ENCODE measurements around the gene UBQLN4. TPM values are rescaled to one million over a fixed set of nuclear protein-coding genes. Genes with fewer than 3 reads are reported as not detected.

UBQLN4 gene
- total RNA-seq, 6 experiments from 2014 or later = 19.0 to 25.5 (median 21.0) TPM

GRCh38 chr1:156009404-156009803 is 44.2 kb downstream of the UBQLN4 start:
- Histone ChIP-seq H3K9me3 (no peaks in the 10 kb centered on the region), H3K36me3 (peaks cover 7 to 52% (median 32%) of the 10 kb centered on the region in 4 donors), H3K27me3 (no peaks in the 10 kb centered on the region), H3K4me1 (no peaks in the 10 kb centered on the region), H3K27ac (no peak overlapping the region), H3K4me3 (no peak overlapping the region)
- DNase-seq = no peak
- no peak for ATAC-seq
- TF ChIP-seq CTCF (IDR thresholded peaks at IDR 0.05) = no peak
- no peak for TF ChIP-seq POLR2A (IDR thresholded peaks at IDR 0.05)
- 54% methylated on average over 3 of the region's 3 CpGs for WGBS (ENCODE audit: insufficient coverage, low coverage, low lambda C conversion rate, missing lambda C conversion rate)
- intact Hi-C loops (cut with DNase I) = loop anchor here (10.0 kb wide), 2 partner anchors 45 to 55 kb away; partner anchors contain the start of genes LAMTOR2 (in 1 of the 2), RAB25 (in 1 of the 2) and UBQLN4 (in 1 of the 2)

- H3K4me1 ChIP-seq = peaks cover 0 to 3% (median under 1%) of the 10 kb centered on the region in 4 donors
- no peak for TF ChIP-seq CTCF (IDR thresholded peaks at IDR 0.05)
- no peak for TF ChIP-seq POLR2A (IDR thresholded peaks at IDR 0.05)
- H3K27me3 ChIP-seq = no peaks in the 10 kb centered on the region
- H3K4me3 ChIP-seq = no peak overlapping the region
- peaks cover 7 to 29% (median 19%) of the 10 kb centered on the region in 4 donors for H3K36me3 ChIP-seq
- intact Hi-C loops (cut with DNase I) = loop anchor here (10.0 kb wide), 2 partner anchors 48 to 58 kb away; partner anchors contain the start of genes LAMTOR2 (in 1 of the 2), RAB25 (in 1 of the 2) and UBQLN4 (in 1 of the 2)
- H3K27ac ChIP-seq = no peak overlapping the region
- no peaks in the 10 kb centered on the region for H3K9me3 ChIP-seq
- DNase-seq (no peak), ATAC-seq (no peak)
- 100% methylated on average over 1 of the region's 7 CpGs for WGBS (ENCODE audit: insufficient coverage, low coverage, low lambda C conversion rate, missing lambda C conversion rate)
Observed at GRCh38 chr1:156006666-156007376, 46.8 kb downstream of the UBQLN4 start.

- DNase-seq (no peak), ATAC-seq (peak in 1 of 4 donors; percentile 28)
- 80% methylated on average over 4 of the region's 4 CpGs for WGBS (ENCODE audit: insufficient coverage, low coverage, low lambda C conversion rate, missing lambda C conversion rate)
- TF ChIP-seq CTCF (IDR thresholded peaks at IDR 0.05) (no peak), POLR2A (IDR thresholded peaks at IDR 0.05) (no peak)
- H3K27me3 ChIP-seq = no peaks in the 10 kb centered on the region
- no peaks in the 10 kb centered on the region for H3K9me3 ChIP-seq
- H3K4me3 ChIP-seq = no peak overlapping the region
- no peak overlapping the region for H3K27ac ChIP-seq
- H3K4me1 ChIP-seq = peaks cover 0 to 16% (median 7%) of the 10 kb centered on the region in 4 donors
- intact Hi-C loops (cut with DNase I) = loop anchor here (10.0 kb wide), 2 partner anchors 50 to 60 kb away; partner anchors contain the start of genes LAMTOR2 (in 1 of the 2), RAB25 (in 1 of the 2) and UBQLN4 (in 1 of the 2)
- H3K36me3 ChIP-seq = peaks cover 0 to 14% (median 8%) of the 10 kb centered on the region in 4 donors
Observed at GRCh38 chr1:156004843-156005584, 48.6 kb downstream of the UBQLN4 start.

GRCh38 chr1:156003923-156004188 is 49.7 kb downstream of the UBQLN4 start:
- H3K4me1 ChIP-seq = peaks cover 0 to 16% (median 7%) of the 10 kb centered on the region in 4 donors
- no peak for ATAC-seq
- DNase-seq = no peak
- no peaks in the 10 kb centered on the region for H3K27me3 ChIP-seq
- H3K4me3 ChIP-seq = no peak overlapping the region
- no peak overlapping the region for H3K27ac ChIP-seq
- no peak for TF ChIP-seq POLR2A (IDR thresholded peaks at IDR 0.05)
- peaks cover 0 to 7% (median 2%) of the 10 kb centered on the region in 4 donors for H3K36me3 ChIP-seq
- WGBS (ENCODE audit: insufficient coverage, low coverage, low lambda C conversion rate, missing lambda C conversion rate) = 44% methylated on average over 2 of the region's 2 CpGs
- H3K9me3 ChIP-seq = no peaks in the 10 kb centered on the region
- intact Hi-C loops (cut with DNase I) = loop anchor here (10.0 kb wide), 2 partner anchors 51 to 61 kb away; partner anchors contain the start of genes LAMTOR2 (in 1 of the 2), RAB25 (in 1 of the 2) and UBQLN4 (in 1 of the 2)
